Lower lobe of right lung (tissue), 2 donors: ENCODE measurements around the gene KIAA1549. TPM values are rescaled to one million over a fixed set of nuclear protein-coding genes. Genes with fewer than 3 reads are reported as not detected.

Experiments
- ATAC-seq, 2 donors: fragments of 200-7000 bp; cut with Tn5 transposase; one replicate each; pipeline ENCODE4 v1.9.1; 2020 to 2022; ENCODE audit warnings: mild to moderate bottlenecking in 2 of 2, moderate library complexity in 2 of 2
- DNase-seq: peaks from one replicate; pipeline ENCODE4 v3.0.0-alpha.2; 2020
- H3K27ac ChIP-seq: fragments of 200-600 bp; one replicate; pipeline ENCODE4 v1.8.0; 2022
- H3K27me3 ChIP-seq: fragments of 200-600 bp; one replicate; pipeline ENCODE4 v1.8.0; 2022; ENCODE audit warnings: low read depth
- H3K36me3 ChIP-seq: fragments of 200-600 bp; one replicate; pipeline ENCODE4 v1.8.0; 2022; ENCODE audit warnings: mild to moderate bottlenecking
- H3K4me1 ChIP-seq: fragments of 200-600 bp; one replicate; pipeline ENCODE4 v1.8.0; 2022
- H3K4me3 ChIP-seq: fragments of 200-600 bp; one replicate; pipeline ENCODE4 v1.8.0; 2022; ENCODE audit warnings: mild to moderate bottlenecking
- H3K9me3 ChIP-seq: fragments of 200-600 bp; one replicate; pipeline ENCODE4 v1.8.0; 2022
- intact Hi-C: fragments of 100-400 bp; cut with DNase I; formaldehyde crosslinking; loops from one replicate; pipeline ENCODE4 v1.11.0; 2022
- total RNA-seq: library from RNA; stranded (reverse); fragmentation: NEBNext Ultra II Directional; extraction: Animal tissue kit (Norgen Biotek cat#: 25700); gene quantifications from one replicate; pipeline ENCODE4 v1.2.1, GENCODE V29; 2021
- TF ChIP-seq, protein P1 (sequence below): fragments of 200-600 bp; IDR thresholded peaks from one replicate; pipeline ENCODE4 v1.8.0; 2022; ENCODE audit warnings: antibody characterized with exemption, mild to moderate bottlenecking
- donor health status: DM: no; HTN: yes; CAD: no; lungs with severe emphysema.

Gene KIAA1549
- total RNA-seq, 1 donor from 2014 or later, result 5.3 TPM

DNA sequence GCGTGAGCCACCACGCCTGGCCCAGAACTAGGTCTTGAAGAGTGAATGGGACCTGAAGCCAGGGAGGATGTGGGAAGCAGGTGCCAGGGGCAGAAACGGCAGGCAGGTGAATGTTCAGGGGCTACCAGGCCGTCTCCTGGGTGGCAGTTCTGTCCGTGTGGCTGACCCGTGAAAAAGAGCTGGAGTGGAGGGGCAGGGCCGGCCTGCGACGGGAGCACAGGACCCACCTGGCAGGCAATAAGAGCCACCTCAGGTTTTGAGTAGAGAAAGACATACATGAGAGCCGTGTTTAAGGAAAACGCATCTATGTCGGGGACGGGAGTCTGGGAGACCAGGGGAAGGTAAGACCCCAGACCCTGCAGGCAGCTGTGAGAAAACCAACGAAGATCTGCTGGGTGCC is 112.5 kb downstream of the KIAA1549 start:
- no peak overlapping the region for H3K27ac ChIP-seq
- DNase-seq (no peak), ATAC-seq (no peak)
- TF ChIP-seq, protein P1, sequence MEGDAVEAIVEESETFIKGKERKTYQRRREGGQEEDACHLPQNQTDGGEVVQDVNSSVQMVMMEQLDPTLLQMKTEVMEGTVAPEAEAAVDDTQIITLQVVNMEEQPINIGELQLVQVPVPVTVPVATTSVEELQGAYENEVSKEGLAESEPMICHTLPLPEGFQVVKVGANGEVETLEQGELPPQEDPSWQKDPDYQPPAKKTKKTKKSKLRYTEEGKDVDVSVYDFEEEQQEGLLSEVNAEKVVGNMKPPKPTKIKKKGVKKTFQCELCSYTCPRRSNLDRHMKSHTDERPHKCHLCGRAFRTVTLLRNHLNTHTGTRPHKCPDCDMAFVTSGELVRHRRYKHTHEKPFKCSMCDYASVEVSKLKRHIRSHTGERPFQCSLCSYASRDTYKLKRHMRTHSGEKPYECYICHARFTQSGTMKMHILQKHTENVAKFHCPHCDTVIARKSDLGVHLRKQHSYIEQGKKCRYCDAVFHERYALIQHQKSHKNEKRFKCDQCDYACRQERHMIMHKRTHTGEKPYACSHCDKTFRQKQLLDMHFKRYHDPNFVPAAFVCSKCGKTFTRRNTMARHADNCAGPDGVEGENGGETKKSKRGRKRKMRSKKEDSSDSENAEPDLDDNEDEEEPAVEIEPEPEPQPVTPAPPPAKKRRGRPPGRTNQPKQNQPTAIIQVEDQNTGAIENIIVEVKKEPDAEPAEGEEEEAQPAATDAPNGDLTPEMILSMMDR, result no peak
- peaks cover 11% of the 10 kb centered on the region for H3K36me3 ChIP-seq
- no peaks in the 10 kb centered on the region for H3K9me3 ChIP-seq
- H3K27me3 ChIP-seq, result no peaks in the 10 kb centered on the region
- H3K4me1 ChIP-seq, result no peaks in the 10 kb centered on the region
- intact Hi-C loops, result no loop called here
- no peak overlapping the region for H3K4me3 ChIP-seq

DNA sequence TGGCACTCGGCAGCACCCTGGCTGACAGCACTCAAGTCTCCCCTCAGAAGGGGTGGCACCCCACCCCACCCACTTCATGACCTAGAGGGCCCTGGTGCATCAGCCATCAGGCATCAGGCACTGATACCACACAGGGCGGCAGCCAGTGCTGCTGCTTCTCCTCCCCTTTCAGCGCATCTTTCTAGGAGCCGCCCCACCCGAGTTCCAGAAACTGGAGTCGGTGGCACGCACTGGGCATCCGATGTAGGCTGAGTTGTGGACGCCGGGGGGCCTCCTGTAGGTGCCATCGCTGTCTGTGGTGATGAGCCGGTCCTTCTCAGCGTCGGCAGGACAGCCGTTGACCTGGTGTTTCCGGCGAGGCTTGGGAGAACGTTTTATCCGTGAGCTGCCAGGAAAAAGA is 113.4 kb downstream of the KIAA1549 start:
- H3K36me3 ChIP-seq, result peaks cover 11% of the 10 kb centered on the region
- H3K9me3 ChIP-seq, result no peaks in the 10 kb centered on the region
- H3K4me1 ChIP-seq, result no peaks in the 10 kb centered on the region
- ATAC-seq (no peak), DNase-seq (no peak)
- no peak overlapping the region for H3K4me3 ChIP-seq
- no peak overlapping the region for H3K27ac ChIP-seq
- intact Hi-C loops, result no loop called here
- H3K27me3 ChIP-seq, result no peaks in the 10 kb centered on the region
- TF ChIP-seq, protein P1, result no peak

DNA sequence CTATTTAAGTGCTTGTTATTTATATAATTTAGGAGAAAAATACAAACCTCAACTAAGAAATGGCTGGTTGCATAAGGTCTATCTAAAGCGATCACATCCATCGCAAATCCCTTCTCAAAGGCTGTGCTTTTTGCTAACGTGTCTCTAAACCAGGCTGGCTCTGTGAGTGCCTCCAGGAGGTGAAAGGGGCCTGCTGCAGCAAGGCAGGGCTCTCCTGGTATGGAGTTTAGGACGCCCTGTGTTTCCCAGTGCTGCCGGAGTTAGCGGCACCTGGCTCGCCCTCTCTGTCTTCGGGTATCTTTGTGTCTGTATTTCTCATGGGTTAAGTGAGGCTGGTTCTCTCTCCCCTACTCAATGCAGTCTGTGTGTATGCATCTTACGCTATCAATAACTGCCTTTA is 114.8 kb downstream of the KIAA1549 start:
- H3K9me3 ChIP-seq, result no peaks in the 10 kb centered on the region
- DNase-seq (no peak), ATAC-seq (no peak)
- H3K36me3 ChIP-seq, result peaks cover 11% of the 10 kb centered on the region
- TF ChIP-seq, protein P1, result no peak
- H3K4me3 ChIP-seq, result no peak overlapping the region
- H3K27me3 ChIP-seq, result no peaks in the 10 kb centered on the region
- H3K4me1 ChIP-seq, result no peaks in the 10 kb centered on the region
- intact Hi-C loops, result no loop called here
- H3K27ac ChIP-seq, result no peak overlapping the region

DNA sequence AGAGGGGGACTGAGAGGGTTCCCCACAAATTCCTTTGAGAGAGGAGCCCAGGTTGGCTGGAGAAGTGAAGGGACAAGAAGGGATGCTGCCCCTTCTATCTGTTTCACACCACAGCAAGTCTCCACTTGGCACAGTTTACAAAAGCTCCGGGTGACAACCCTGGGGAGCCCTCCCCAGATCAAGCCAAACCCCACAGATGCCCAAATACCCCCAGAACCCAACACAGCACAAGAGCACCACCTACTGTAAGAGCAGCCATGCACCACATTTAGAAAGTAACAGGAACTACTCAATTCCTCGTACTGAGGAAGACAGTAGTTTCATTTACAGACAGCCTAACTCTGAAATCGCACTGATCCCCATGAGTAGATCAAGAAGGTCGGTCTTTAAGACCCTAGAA is 115.3 kb downstream of the KIAA1549 start:
- Histone ChIP-seq H3K27me3 (no peaks in the 10 kb centered on the region), H3K4me3 (no peak overlapping the region), H3K36me3 (peaks cover 11% of the 10 kb centered on the region), H3K4me1 (no peaks in the 10 kb centered on the region), H3K27ac (no peak overlapping the region), H3K9me3 (no peaks in the 10 kb centered on the region)
- TF ChIP-seq, protein P1, result peak; percentile 24
- intact Hi-C loops, result no loop called here
- ATAC-seq, result peak; percentile 27 to 41
- no peak for DNase-seq

DNA sequence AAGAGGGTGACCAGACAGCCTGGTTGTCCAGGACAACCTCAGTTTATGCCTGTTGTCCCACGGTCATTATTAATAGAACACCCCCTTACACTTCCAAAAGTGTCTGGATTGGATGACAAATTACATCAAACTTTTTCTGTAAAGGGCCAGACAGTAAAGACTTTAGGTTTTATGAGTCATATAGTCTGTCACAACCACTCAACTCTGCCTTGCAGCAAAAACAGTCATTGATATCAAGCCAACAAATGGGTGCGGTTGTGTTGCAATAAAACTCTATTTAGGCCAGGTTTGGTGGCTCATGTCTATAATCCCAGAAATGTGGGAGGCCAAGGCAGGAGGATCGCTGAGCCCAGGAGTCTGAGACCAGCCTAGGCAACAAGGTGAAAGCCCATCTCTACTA is 116.5 kb downstream of the KIAA1549 start:
- TF ChIP-seq, protein P1, result no peak
- no peak for ATAC-seq

DNA sequence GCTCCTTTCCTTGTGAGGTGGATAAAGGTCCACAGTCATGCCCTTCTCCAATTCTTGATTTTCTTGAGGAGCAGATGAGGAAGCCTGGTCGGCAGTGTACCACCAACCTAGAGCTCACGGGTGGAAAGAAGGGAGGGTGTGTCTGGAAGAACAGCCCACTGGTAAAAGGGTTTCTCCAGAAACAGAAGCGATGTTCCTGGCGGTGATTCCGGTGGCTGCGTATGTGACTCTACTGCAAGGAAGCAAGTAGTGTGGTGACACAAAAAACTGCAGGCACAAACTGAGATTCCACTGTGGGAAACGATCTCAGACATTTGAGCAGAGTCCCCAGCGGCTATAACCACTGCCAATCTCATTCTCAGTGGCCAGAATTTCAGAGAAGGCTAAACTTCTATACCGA is 117.3 kb downstream of the KIAA1549 start:
- intact Hi-C loops, result no loop called here
- DNase-seq (no peak), ATAC-seq (no peak)
- Histone ChIP-seq H3K27me3 (no peaks in the 10 kb centered on the region), H3K27ac (no peak overlapping the region), H3K4me3 (no peak overlapping the region), H3K36me3 (peaks cover 9% of the 10 kb centered on the region), H3K9me3 (no peaks in the 10 kb centered on the region), H3K4me1 (no peaks in the 10 kb centered on the region)
- TF ChIP-seq, protein P1, result no peak

More for the DNA sequence above, 116.5 kb downstream of the KIAA1549 start:
- intact Hi-C loops, result no loop called here
- no peak overlapping the region for H3K4me3 ChIP-seq
- H3K27me3 ChIP-seq, result no peaks in the 10 kb centered on the region
- H3K36me3 ChIP-seq, result peaks cover 9% of the 10 kb centered on the region
- no peaks in the 10 kb centered on the region for H3K9me3 ChIP-seq
- DNase-seq, result no peak
- no peaks in the 10 kb centered on the region for H3K4me1 ChIP-seq
- H3K27ac ChIP-seq, result no peak overlapping the region
